WTC11 (cell line): ENCODE measurements around the gene PFKP. TPM values are rescaled to one million over a fixed set of nuclear protein-coding genes. Genes with fewer than 3 reads are reported as not detected.
A peak's percentile ranks its signal among the peaks of the same experiment; 100 is the strongest.

Experiments
- ATAC-seq: fragments of 200-7000 bp; cut with Tn5 transposase; 2 replicates; pipeline ENCODE4 v1.10.0; 2021; ENCODE audit warnings: mild to moderate bottlenecking, moderate library complexity
- CTCF ChIA-PET: fragments of 300-600 bp; sonication (Branson Sonifier 250); formaldehyde crosslinking; loops from one replicate; lab custom pipeline; 2021; ENCODE audit warnings: antibody characterized with exemption; lab: Charles Lee
- POLR2A ChIA-PET: fragments of 350-600 bp; sonication (Branson Sonifier 250); formaldehyde crosslinking; loops from one replicate; lab custom pipeline; 2021; ENCODE audit warnings: antibody characterized with exemption; lab: Charles Lee
- DNase-seq: peaks from one replicate; pipeline ENCODE4 v3.0.0; 2021; ENCODE audit warnings: low spot score
- H3K27ac Mint-ChIP-seq: 2 replicates; pipeline ENCODE4 v1.8.0; 2021; ENCODE audit warnings: mixed read lengths
- H3K27me3 Mint-ChIP-seq: 2 replicates; pipeline ENCODE4 v1.8.0; 2021; ENCODE audit warnings: low read depth, mild to moderate bottlenecking, moderate library complexity, mixed read lengths
- H3K36me3 Mint-ChIP-seq: 2 replicates; pipeline ENCODE4 v1.8.0; 2021; ENCODE audit warnings: mixed read lengths
- H3K4me1 Mint-ChIP-seq: 2 replicates; pipeline ENCODE4 v1.8.0; 2022; ENCODE audit warnings: mixed read lengths
- H3K4me3 Mint-ChIP-seq: 2 replicates; pipeline ENCODE4 v1.8.0; 2021; ENCODE audit warnings: mild to moderate bottlenecking, moderate library complexity, mixed read lengths
- H3K9me3 Mint-ChIP-seq: 2 replicates; pipeline ENCODE4 v1.8.0; 2021; ENCODE audit warnings: mixed read lengths
- CREB1 ChIP-seq: sonication (generic); formaldehyde crosslinking; IDR thresholded peaks from 2 replicates; pipeline ENCODE4 v1.8.0; 2023; ENCODE audit warnings: mild to moderate bottlenecking, missing genetic modification reagents
- FOXJ3 ChIP-seq: sonication (generic); formaldehyde crosslinking; IDR thresholded peaks from 2 replicates; pipeline ENCODE4 v1.9.0; 2021; ENCODE audit warnings: missing genetic modification reagents, mild to moderate bottlenecking, borderline replicate concordance
- GRHL2 ChIP-seq: fragments of 250-450 bp; sonication (Bioruptor Pico); IDR thresholded peaks from 2 replicates; pipeline ENCODE4 v1.8.0; 2022; ENCODE audit warnings: mild to moderate bottlenecking, moderate library complexity; ENCODE audit not compliant: insufficient replicate concordance, severe bottlenecking
- TEAD4 ChIP-seq: sonication (generic); formaldehyde crosslinking; IDR thresholded peaks from 2 replicates; pipeline ENCODE4 v1.8.0; 2022; ENCODE audit warnings: mild to moderate bottlenecking, missing genetic modification reagents
- ZBTB21 ChIP-seq: sonication (generic); formaldehyde crosslinking; IDR thresholded peaks from 2 replicates; pipeline ENCODE4 v1.8.1; 2023; ENCODE audit warnings: mild to moderate bottlenecking, missing genetic modification reagents, borderline replicate concordance
- ZNF263 ChIP-seq: sonication (generic); formaldehyde crosslinking; IDR thresholded peaks from 2 replicates; pipeline ENCODE4 v1.8.1; 2022; ENCODE audit warnings: low read depth, mild to moderate bottlenecking, moderate library complexity, missing genetic modification reagents
- ZNF317 ChIP-seq: sonication (generic); formaldehyde crosslinking; IDR thresholded peaks from 2 replicates; pipeline ENCODE4 v1.8.1; 2023; ENCODE audit warnings: low read depth, mild to moderate bottlenecking, moderate library complexity, missing genetic modification reagents, borderline replicate concordance
- ZNF671 ChIP-seq: fragments of 250-450 bp; sonication (Bioruptor Pico); IDR thresholded peaks from 2 replicates; pipeline ENCODE4 v1.8.0; 2021; ENCODE audit warnings: mild to moderate bottlenecking
- total RNA-seq: library from RNA; stranded (reverse); gene quantifications from 3 replicates; pipeline ENCODE4 v1.2.3, GENCODE V29; 2021
- TF ChIP-seq, protein P1 (sequence below): sonication (generic); formaldehyde crosslinking; IDR thresholded peaks from 2 replicates; pipeline ENCODE4 v1.8.1; 2023; ENCODE audit warnings: mild to moderate bottlenecking, missing genetic modification reagents, borderline replicate concordance
- TF ChIP-seq, protein P2 (sequence below): sonication (generic); formaldehyde crosslinking; IDR thresholded peaks from 2 replicates; pipeline ENCODE4 v1.8.0; 2022; ENCODE audit warnings: mild to moderate bottlenecking, missing genetic modification reagents
- TF ChIP-seq, protein P3 (sequence below): sonication (generic); formaldehyde crosslinking; IDR thresholded peaks from 2 replicates; pipeline ENCODE4 v1.8.0; 2023; ENCODE audit warnings: missing genetic modification reagents, mild to moderate bottlenecking, borderline replicate concordance

Gene PFKP
- total RNA-seq, 1 experiment from 2014 or later = 127 TPM

DNA sequence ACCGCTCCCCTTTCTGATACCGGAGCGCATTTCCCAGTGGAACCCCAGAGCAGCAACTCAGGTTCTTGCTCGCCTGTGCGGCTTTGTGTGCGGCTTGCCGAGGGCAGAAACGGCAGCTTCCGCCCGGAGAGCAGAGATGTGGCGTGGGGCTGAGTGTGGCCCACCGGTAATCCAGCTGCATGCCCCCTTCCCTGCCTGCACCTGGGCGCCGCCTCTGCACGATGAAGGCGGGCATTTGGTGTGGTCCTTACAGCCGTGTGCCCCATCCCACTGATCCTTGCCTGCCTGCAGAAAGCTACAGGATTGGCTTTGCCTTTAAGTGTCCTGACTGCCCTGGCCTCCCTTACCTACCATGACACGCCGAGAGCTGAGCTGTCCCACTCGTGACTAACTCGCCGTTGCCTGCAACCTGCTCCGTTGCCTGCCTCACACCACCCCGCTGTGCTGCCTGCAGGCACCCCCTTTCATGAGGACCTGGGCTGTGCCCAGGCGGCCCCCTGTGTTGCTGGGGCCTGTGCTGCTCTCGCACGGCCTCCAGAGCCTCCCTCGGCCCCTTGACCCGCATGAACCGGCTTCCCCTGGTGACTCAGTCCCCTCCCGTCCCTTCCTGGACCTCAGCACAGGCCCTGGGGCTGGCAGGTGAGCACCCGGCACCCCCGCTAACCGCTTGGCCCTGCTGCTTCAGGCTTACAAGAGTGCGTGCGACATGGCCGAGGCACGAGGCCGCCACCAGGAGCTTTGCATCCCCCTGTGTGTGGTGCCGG lies 57.2 kb downstream of the PFKP start (continued):
- TF ChIP-seq, protein P1, sequence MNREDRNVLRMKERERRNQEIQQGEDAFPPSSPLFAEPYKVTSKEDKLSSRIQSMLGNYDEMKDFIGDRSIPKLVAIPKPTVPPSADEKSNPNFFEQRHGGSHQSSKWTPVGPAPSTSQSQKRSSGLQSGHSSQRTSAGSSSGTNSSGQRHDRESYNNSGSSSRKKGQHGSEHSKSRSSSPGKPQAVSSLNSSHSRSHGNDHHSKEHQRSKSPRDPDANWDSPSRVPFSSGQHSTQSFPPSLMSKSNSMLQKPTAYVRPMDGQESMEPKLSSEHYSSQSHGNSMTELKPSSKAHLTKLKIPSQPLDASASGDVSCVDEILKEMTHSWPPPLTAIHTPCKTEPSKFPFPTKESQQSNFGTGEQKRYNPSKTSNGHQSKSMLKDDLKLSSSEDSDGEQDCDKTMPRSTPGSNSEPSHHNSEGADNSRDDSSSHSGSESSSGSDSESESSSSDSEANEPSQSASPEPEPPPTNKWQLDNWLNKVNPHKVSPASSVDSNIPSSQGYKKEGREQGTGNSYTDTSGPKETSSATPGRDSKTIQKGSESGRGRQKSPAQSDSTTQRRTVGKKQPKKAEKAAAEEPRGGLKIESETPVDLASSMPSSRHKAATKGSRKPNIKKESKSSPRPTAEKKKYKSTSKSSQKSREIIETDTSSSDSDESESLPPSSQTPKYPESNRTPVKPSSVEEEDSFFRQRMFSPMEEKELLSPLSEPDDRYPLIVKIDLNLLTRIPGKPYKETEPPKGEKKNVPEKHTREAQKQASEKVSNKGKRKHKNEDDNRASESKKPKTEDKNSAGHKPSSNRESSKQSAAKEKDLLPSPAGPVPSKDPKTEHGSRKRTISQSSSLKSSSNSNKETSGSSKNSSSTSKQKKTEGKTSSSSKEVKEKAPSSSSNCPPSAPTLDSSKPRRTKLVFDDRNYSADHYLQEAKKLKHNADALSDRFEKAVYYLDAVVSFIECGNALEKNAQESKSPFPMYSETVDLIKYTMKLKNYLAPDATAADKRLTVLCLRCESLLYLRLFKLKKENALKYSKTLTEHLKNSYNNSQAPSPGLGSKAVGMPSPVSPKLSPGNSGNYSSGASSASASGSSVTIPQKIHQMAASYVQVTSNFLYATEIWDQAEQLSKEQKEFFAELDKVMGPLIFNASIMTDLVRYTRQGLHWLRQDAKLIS (CRISPR knock-in tag) = no peak
- TF ChIP-seq CREB1 = no peak
- TF ChIP-seq ZNF671 (CRISPR knock-in tag) = no peak
- no peak for TF ChIP-seq GRHL2 (CRISPR knock-in tag)
- TF ChIP-seq FOXJ3 (CRISPR knock-in tag) = no peak

DNA sequence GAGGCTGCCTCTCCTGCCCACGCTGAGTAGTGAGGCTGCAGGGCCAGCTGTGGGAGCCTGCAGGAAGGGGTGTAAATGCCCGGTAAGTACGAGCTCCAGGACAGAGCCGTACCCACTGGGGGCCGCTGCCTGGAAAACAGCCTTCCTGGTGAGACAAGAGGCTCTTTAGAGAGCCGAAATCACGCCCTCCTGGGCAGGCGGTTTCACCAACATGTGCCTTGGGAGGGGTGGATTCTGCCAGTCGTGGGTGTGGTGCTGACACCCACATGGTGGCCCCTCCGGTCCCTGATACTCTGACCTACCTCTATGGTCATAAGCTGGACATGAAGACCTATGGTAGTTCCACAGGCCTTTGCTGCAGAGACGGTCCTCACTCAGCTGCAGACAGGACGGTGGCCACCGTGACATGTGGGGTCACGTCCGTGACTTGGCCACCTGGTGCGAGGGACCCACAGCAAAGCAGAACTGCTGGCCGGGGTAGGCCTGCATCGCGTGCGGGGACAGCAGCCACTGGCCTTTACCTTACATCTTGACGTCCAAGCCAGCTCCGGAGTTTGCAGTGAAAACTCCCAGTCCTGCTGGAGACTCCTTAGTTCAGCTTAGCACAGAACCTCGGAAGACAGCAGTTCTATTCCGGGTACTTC lies 58.3 kb downstream of the PFKP start:
- no peak for ATAC-seq
- no peak for DNase-seq
- no peak overlapping the region for H3K4me3 Mint-ChIP-seq
- ChIA-PET POLR2A (no interaction called here), CTCF (no interaction called here)
- no peak overlapping the region for H3K27ac Mint-ChIP-seq
- H3K27me3 Mint-ChIP-seq = no peaks in the 10 kb centered on the region
- H3K36me3 Mint-ChIP-seq = peaks cover 63% of the 10 kb centered on the region
- TF ChIP-seq ZNF317 (CRISPR knock-in tag) = no peak
- TF ChIP-seq ZNF263 = no peak
- H3K9me3 Mint-ChIP-seq = no peaks in the 10 kb centered on the region
- H3K4me1 Mint-ChIP-seq = no peaks in the 10 kb centered on the region

GRCh38 chr10:3126249-3126648 lies 58.9 kb downstream of the PFKP start:
- Mint-ChIP-seq H3K4me3 (no peak overlapping the region), H3K4me1 (no peaks in the 10 kb centered on the region), H3K27ac (0 out of 2 replicates have a peak overlapping the region, but pooled peaks have one; percentile 19), H3K36me3 (peaks cover 62% of the 10 kb centered on the region), H3K9me3 (no peaks in the 10 kb centered on the region), H3K27me3 (no peaks in the 10 kb centered on the region)
- ChIA-PET CTCF (no interaction called here), POLR2A (no interaction called here)
- DNase-seq (no peak), ATAC-seq (no peak)
- TF ChIP-seq ZBTB21 (CRISPR knock-in tag) = no peak
- TF ChIP-seq, protein P1 (CRISPR knock-in tag) = no peak
- TF ChIP-seq TEAD4 = no peak
- TF ChIP-seq, protein P2, sequence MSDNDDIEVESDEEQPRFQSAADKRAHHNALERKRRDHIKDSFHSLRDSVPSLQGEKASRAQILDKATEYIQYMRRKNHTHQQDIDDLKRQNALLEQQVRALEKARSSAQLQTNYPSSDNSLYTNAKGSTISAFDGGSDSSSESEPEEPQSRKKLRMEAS (CRISPR knock-in tag) = no peak
- TF ChIP-seq, protein P3, sequence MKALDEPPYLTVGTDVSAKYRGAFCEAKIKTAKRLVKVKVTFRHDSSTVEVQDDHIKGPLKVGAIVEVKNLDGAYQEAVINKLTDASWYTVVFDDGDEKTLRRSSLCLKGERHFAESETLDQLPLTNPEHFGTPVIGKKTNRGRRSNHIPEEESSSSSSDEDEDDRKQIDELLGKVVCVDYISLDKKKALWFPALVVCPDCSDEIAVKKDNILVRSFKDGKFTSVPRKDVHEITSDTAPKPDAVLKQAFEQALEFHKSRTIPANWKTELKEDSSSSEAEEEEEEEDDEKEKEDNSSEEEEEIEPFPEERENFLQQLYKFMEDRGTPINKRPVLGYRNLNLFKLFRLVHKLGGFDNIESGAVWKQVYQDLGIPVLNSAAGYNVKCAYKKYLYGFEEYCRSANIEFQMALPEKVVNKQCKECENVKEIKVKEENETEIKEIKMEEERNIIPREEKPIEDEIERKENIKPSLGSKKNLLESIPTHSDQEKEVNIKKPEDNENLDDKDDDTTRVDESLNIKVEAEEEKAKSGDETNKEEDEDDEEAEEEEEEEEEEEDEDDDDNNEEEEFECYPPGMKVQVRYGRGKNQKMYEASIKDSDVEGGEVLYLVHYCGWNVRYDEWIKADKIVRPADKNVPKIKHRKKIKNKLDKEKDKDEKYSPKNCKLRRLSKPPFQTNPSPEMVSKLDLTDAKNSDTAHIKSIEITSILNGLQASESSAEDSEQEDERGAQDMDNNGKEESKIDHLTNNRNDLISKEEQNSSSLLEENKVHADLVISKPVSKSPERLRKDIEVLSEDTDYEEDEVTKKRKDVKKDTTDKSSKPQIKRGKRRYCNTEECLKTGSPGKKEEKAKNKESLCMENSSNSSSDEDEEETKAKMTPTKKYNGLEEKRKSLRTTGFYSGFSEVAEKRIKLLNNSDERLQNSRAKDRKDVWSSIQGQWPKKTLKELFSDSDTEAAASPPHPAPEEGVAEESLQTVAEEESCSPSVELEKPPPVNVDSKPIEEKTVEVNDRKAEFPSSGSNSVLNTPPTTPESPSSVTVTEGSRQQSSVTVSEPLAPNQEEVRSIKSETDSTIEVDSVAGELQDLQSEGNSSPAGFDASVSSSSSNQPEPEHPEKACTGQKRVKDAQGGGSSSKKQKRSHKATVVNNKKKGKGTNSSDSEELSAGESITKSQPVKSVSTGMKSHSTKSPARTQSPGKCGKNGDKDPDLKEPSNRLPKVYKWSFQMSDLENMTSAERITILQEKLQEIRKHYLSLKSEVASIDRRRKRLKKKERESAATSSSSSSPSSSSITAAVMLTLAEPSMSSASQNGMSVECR = no peak
